BJ (cell line): Measurements from ENCODE around the gene PITX2. TPM values are rescaled to one million over a fixed set of nuclear protein-coding genes. Genes with fewer than 3 reads are reported as not detected.
A peak's percentile ranks its signal among the peaks of the same experiment; 100 is the strongest.

Experiments used
- CTCF ChIA-PET: fragments of 350-600 bp; formaldehyde crosslinking; extraction: SDS; loops from one replicate; lab custom pipeline; 2021; ENCODE audit warnings: antibody characterized with exemption, inconsistent platforms; lab: Yijun Ruan, JAX
- POLR2A ChIA-PET: fragments of 300-600 bp; sonication (Branson Sonifier 250); formaldehyde crosslinking; extraction: SDS; loops from one replicate; lab custom pipeline; 2021; ENCODE audit warnings: antibody characterized with exemption; lab: Charles Lee
- DNase-seq: peaks from one replicate; pipeline ENCODE4 v3.0.0-alpha.2; 2011; ENCODE audit warnings: low read depth
- H3K27me3 ChIP-seq: 2 replicates; pipeline ENCODE4 v1.6.0; 2011; ENCODE audit warnings: low read length; ENCODE audit not compliant: control insufficient read depth, insufficient read depth
- H3K36me3 ChIP-seq: 2 replicates; pipeline ENCODE4 v1.5.1; 2011; ENCODE audit warnings: low read length; ENCODE audit not compliant: control insufficient read depth, insufficient read depth
- H3K4me3 ChIP-seq: 2 replicates; pipeline ENCODE4 v1.5.1; 2011; ENCODE audit warnings: low read depth, mild to moderate bottlenecking, control low read depth, low read length
- CTCF ChIP-seq: IDR thresholded peaks from 2 replicates; pipeline ENCODE4 v1.5.1; 2011; ENCODE audit warnings: low read depth, mild to moderate bottlenecking, control low read depth, inconsistent platforms, low read length, moderate library complexity; ENCODE audit not compliant: insufficient read depth
- polyA plus RNA-seq: library from polyadenylated mRNA; depleted of rRNA; stranded (reverse); fragments of >200 nt; gene quantifications from 2 replicates; pipeline ENCODE4 v1.2.3, GENCODE V29; 2011

The PITX2 gene
- polyA plus RNA-seq, 1 experiment: 1.1 TPM

GRCh38 chr4:110632506-110633357 is 9.9 kb upstream of the PITX2 start:
- ChIA-PET CTCF (interaction anchor here (0.5 to 2.5 kb wide), 4 partner anchors 338 to 1041 kb away, joined by 3 to 8 read pairs (median 4); no protein-coding TSS in a partner anchor), POLR2A (no interaction called here)
- no peaks in the 10 kb centered on the region for H3K36me3 ChIP-seq
- no peak for DNase-seq
- no peak for TF ChIP-seq CTCF
- peaks cover 54% of the 10 kb centered on the region for H3K27me3 ChIP-seq
- H3K4me3 ChIP-seq: peak overlapping the region; percentile 39

GRCh38 chr4:110631584-110632505 is 9.0 kb upstream of the PITX2 start:
- CTCF ChIA-PET: interaction anchor here (0.8 to 2.5 kb wide), 11 partner anchors 9 to 1223 kb away, joined by 3 to 8 read pairs (median 4); partner anchors contain the start of gene PITX2

GRCh38 chr4:110630688-110631402 is 8.0 kb upstream of the PITX2 start:
- TF ChIP-seq CTCF: no peak
- DNase-seq: no peak
- no peaks in the 10 kb centered on the region for H3K36me3 ChIP-seq
- ChIA-PET POLR2A (no interaction called here), CTCF (interaction anchor here (0.8 to 1.5 kb wide), 10 partner anchors 8 to 1224 kb away, joined by 3 to 7 read pairs (median 4); partner anchors contain the start of gene PITX2)
- no peak overlapping the region for H3K4me3 ChIP-seq
- H3K27me3 ChIP-seq: peaks cover 55% of the 10 kb centered on the region

More at GRCh38 chr4:110631584-110632505, 9.0 kb upstream of the PITX2 start:
- POLR2A ChIA-PET: no interaction called here
- TF ChIP-seq CTCF: peak; percentile 82
- peak; percentile 16 for DNase-seq
- Histone ChIP-seq H3K27me3 (peaks cover 55% of the 10 kb centered on the region), H3K4me3 (peak overlapping the region; percentile 39), H3K36me3 (no peaks in the 10 kb centered on the region)

- POLR2A ChIA-PET: no interaction called here
- Histone ChIP-seq H3K27me3 (peaks cover 58% of the 10 kb centered on the region), H3K4me3 (no peak overlapping the region), H3K36me3 (no peaks in the 10 kb centered on the region)
- CTCF ChIA-PET: interaction anchor here (1.3 kb wide), 1 partner anchor 846 kb away, joined by 3 read pairs; no protein-coding TSS in a partner anchor
- no peak for DNase-seq
- TF ChIP-seq CTCF: no peak
Measured at GRCh38 chr4:110629780-110630687, 7.2 kb upstream of the PITX2 start.
